DND-41 (cell line): Measurements from ENCODE around the gene DCAF4.

Experiments used
- EZH2 ChIP-seq: IDR thresholded peaks from 3 replicates; pipeline ENCODE4 v1.6.1; 2012; ENCODE audit warnings: borderline replicate concordance, low read depth, mild to moderate bottlenecking, moderate library complexity, low read length, inconsistent platforms; ENCODE audit not compliant: severe bottlenecking
- TF ChIP-seq, protein P1 (sequence below): IDR thresholded peaks from 2 replicates; pipeline ENCODE4 v1.5.1; 2012; ENCODE audit warnings: borderline replicate concordance, low read length, moderate library complexity, mild to moderate bottlenecking; ENCODE audit not compliant: poor library complexity, severe bottlenecking; ENCODE audit errors: extremely low read depth

GRCh38 chr14:72961579-72962335 lies 35.5 kb downstream of the DCAF4 start:
- TF ChIP-seq, protein P1, sequence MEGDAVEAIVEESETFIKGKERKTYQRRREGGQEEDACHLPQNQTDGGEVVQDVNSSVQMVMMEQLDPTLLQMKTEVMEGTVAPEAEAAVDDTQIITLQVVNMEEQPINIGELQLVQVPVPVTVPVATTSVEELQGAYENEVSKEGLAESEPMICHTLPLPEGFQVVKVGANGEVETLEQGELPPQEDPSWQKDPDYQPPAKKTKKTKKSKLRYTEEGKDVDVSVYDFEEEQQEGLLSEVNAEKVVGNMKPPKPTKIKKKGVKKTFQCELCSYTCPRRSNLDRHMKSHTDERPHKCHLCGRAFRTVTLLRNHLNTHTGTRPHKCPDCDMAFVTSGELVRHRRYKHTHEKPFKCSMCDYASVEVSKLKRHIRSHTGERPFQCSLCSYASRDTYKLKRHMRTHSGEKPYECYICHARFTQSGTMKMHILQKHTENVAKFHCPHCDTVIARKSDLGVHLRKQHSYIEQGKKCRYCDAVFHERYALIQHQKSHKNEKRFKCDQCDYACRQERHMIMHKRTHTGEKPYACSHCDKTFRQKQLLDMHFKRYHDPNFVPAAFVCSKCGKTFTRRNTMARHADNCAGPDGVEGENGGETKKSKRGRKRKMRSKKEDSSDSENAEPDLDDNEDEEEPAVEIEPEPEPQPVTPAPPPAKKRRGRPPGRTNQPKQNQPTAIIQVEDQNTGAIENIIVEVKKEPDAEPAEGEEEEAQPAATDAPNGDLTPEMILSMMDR, result no peak
- no peak for TF ChIP-seq EZH2
